K562 (cell line): ENCODE measurements around the gene PLK5. TPM values are rescaled to one million over a fixed set of nuclear protein-coding genes. Genes with fewer than 3 reads are reported as not detected.

ENCODE experiments used
- CBX5 ChIP-seq: IDR thresholded peaks from 2 replicates; pipeline ENCODE4 v1.6.1; 2014; ENCODE audit warnings: low read depth, borderline replicate concordance
- DMBX1 ChIP-seq: fragments of 250-450 bp; sonication (Bioruptor Pico); IDR thresholded peaks from 2 replicates; pipeline ENCODE4 v1.8.0; 2022; ENCODE audit warnings: inconsistent platforms, mild to moderate bottlenecking, moderate library complexity, borderline replicate concordance
- DNMT1 ChIP-seq: fragments of 450-650 bp; IDR thresholded peaks from 2 replicates; pipeline ENCODE4 v1.6.1; 2016; ENCODE audit warnings: antibody characterized with exemption, mild to moderate bottlenecking
- ESRRA ChIP-seq: fragments of 450-650 bp; IDR thresholded peaks from 2 replicates; pipeline ENCODE4 v1.6.1; 2014; ENCODE audit warnings: low read depth, mild to moderate bottlenecking, moderate library complexity, borderline replicate concordance
- EZH2 ChIP-seq: IDR thresholded peaks from 2 replicates; pipeline ENCODE4 v1.6.1; 2012; ENCODE audit warnings: low read depth, mild to moderate bottlenecking, inconsistent platforms, low read length, borderline replicate concordance
- HDGF ChIP-seq: fragments of 450-650 bp; IDR thresholded peaks from 2 replicates; pipeline ENCODE4 v1.6.1; 2016
- JUN ChIP-seq, 2 experiments: sonication (generic) in 1 of 2; formaldehyde crosslinking in 1 of 2; IDR thresholded peaks; 2 replicates each; pipeline versions ENCODE4 v1.6.1 to v1.8.0; 2012 to 2022; ENCODE audit warnings: borderline replicate concordance in 2 of 2, mild to moderate bottlenecking in 2 of 2, improper control_type of control experiment in 1 of 2, low read depth in 1 of 2, low read length in 1 of 2, missing genetic modification reagents in 1 of 2
- KDM5B ChIP-seq: fragments of 200-600 bp; sonication (generic); IDR thresholded peaks from 2 replicates; pipeline ENCODE4 v1.6.1; 2012; ENCODE audit warnings: low read depth, mild to moderate bottlenecking, moderate library complexity, low read length, control low read depth, inconsistent platforms; ENCODE audit not compliant: insufficient replicate concordance
- MCM2 ChIP-seq: fragments of 450-650 bp; IDR thresholded peaks from 2 replicates; pipeline ENCODE4 v1.6.1; 2017; ENCODE audit warnings: low read depth, mild to moderate bottlenecking
- MLLT1 ChIP-seq, 2 experiments: fragments of 450-650 bp; IDR thresholded peaks; 2 replicates each; pipeline ENCODE4 v1.6.1; 2016
- POLR2B ChIP-seq: fragments of 450-650 bp; IDR thresholded peaks from 2 replicates; pipeline ENCODE4 v1.6.1; 2018; ENCODE audit warnings: low read depth; ENCODE audit not compliant: partially characterized antibody
- RREB1 ChIP-seq: fragments of 250-450 bp; sonication (Bioruptor Pico); IDR thresholded peaks from 2 replicates; pipeline ENCODE4 v1.4.0; 2020
- SETDB1 ChIP-seq: IDR thresholded peaks from one replicate; pipeline ENCODE4 v1.6.1; 2012; ENCODE audit warnings: low read length, control low read depth, inconsistent platforms
- STAG1 ChIP-seq: sonication (generic); formaldehyde crosslinking; IDR thresholded peaks from 2 replicates; pipeline ENCODE4 v1.5.0; 2020; ENCODE audit warnings: missing genetic modification reagents, borderline replicate concordance
- ZFPM2 ChIP-seq: fragments of 250-450 bp; sonication (Bioruptor Pico); IDR thresholded peaks from 2 replicates; pipeline ENCODE4 v1.5.1; 2022; ENCODE audit warnings: mild to moderate bottlenecking
- ZNF212 ChIP-seq: fragments of 450-650 bp; formaldehyde crosslinking; IDR thresholded peaks from 2 replicates; pipeline ENCODE4 v1.4.0; 2020; ENCODE audit warnings: mild to moderate bottlenecking
- ZNF395 ChIP-seq: fragments of 200-800 bp; sonication (Bioruptor generic); IDR thresholded peaks from 2 replicates; pipeline ENCODE4 v1.6.1; 2017; ENCODE audit warnings: missing genetic modification characterization, missing compliant biosample characterization
- ZNF444 ChIP-seq: fragments of 250-450 bp; sonication (Bioruptor Pico); IDR thresholded peaks from 2 replicates; pipeline ENCODE4 v1.4.0; 2020; ENCODE audit warnings: mild to moderate bottlenecking, moderate library complexity
- ZNF77 ChIP-seq: fragments of 250-450 bp; sonication (Bioruptor Pico); IDR thresholded peaks from 2 replicates; pipeline ENCODE4 v1.5.0; 2020
- polyA plus RNA-seq, 8 experiments: library from polyadenylated mRNA; depleted of rRNA in 4 of 8; stranded (reverse) in 5 of 8; unstranded in 3 of 8; fragments of >200 nt; fragmentation: Nextera tagmentation in 2 of 8; fragmentation: Illumina TruSeq in 1 of 8; extraction: Ambion mirVana in 2 of 8; extraction: Trizol in 1 of 8; gene quantifications; 2 replicates each; pipeline versions ENCODE4 v1.2.1 to v1.2.3, GENCODE V29; 2011 to 2014; ENCODE audit warnings: inconsistent platforms in 1 of 8, missing spikeins in 1 of 8
- total RNA-seq, 7 experiments: library from RNA; depleted of rRNA in 6 of 7; stranded (reverse); fragments of >200 nt in 6 of 7; fragmentation: Illumina TruSeq in 2 of 7; extraction: Trizol in 2 of 7; gene quantifications; 2 replicates each; pipeline versions ENCODE4 v1.2.1 to v1.2.3, GENCODE V29; 2011 to 2021; ENCODE audit warnings: low replicate concordance in 1 of 7

The PLK5 gene
- total and polyA plus RNA-seq, 9 of the 15 experiments (the other 6 are each of a cell fraction or from before 2014, with no cell fraction given) = 0.04 to 0.23 (median 0.11) TPM; not detected in 5

- no peak for TF ChIP-seq RREB1 (CRISPR knock-in tag)
- no peak for TF ChIP-seq DMBX1
- TF ChIP-seq KDM5B = no peak
- no peak for TF ChIP-seq ZNF77 (CRISPR knock-in tag)
- TF ChIP-seq STAG1 = no peak
- no peak for TF ChIP-seq EZH2
- TF ChIP-seq ZNF395 (CRISPR knock-in tag) = no peak
- peak; percentile 53 for TF ChIP-seq POLR2B
- no peak for TF ChIP-seq HDGF
- no peak for TF ChIP-seq DNMT1
- peak; percentile 43 for TF ChIP-seq ESRRA
- TF ChIP-seq MLLT1 (IDR thresholded peaks at IDR 0.05) = no peak
- no peak for TF ChIP-seq ZNF212
- no peak for TF ChIP-seq MCM2
- no peak for TF ChIP-seq ZNF444 (CRISPR knock-in tag)
- no peak for TF ChIP-seq ZFPM2 (CRISPR knock-in tag)
- TF ChIP-seq JUN (IDR thresholded peaks at IDR 0.05; ENCODE audit: borderline replicate concordance, low read depth, low read length) = no peak
- no peak for TF ChIP-seq JUN (CRISPR knock-in tag; IDR thresholded peaks at IDR 0.05; ENCODE audit: borderline replicate concordance)
- TF ChIP-seq CBX5 = no peak
- no peak for TF ChIP-seq SETDB1
Measured at GRCh38 chr19:1491114-1491848, 32.6 kb upstream of the PLK5 start, which contains the start of gene REEP6 (continued).
